BE2C (cell line): ENCODE results near the gene AP4B1.

ENCODE experiments used
- DNase-seq: peaks from one replicate; pipeline ENCODE4 v3.0.0-alpha.2; 2020
- H3K27me3 ChIP-seq: fragments of 250-450 bp; sonication (Bioruptor Pico); 2 replicates; pipeline ENCODE4 v1.5.1; 2020; ENCODE audit warnings: mild to moderate bottlenecking
- H3K36me3 ChIP-seq: fragments of 250-450 bp; sonication (Bioruptor Pico); 2 replicates; pipeline ENCODE4 v1.5.1; 2020; ENCODE audit warnings: mild to moderate bottlenecking
- H3K4me1 ChIP-seq: fragments of 250-450 bp; sonication (Bioruptor Pico); 2 replicates; pipeline ENCODE4 v1.5.1; 2020
- H3K4me3 ChIP-seq: 2 replicates; pipeline ENCODE4 v1.5.1; 2011; ENCODE audit warnings: low read depth, low read length
- H3K9me3 ChIP-seq: fragments of 250-450 bp; sonication (Bioruptor Pico); 2 replicates; pipeline ENCODE4 v1.5.1; 2020
- TF ChIP-seq, protein P1 (sequence below): IDR thresholded peaks from 2 replicates; pipeline ENCODE4 v1.5.1; 2012; ENCODE audit warnings: mild to moderate bottlenecking, low read depth, low read length

AP4B1 gene

DNA sequence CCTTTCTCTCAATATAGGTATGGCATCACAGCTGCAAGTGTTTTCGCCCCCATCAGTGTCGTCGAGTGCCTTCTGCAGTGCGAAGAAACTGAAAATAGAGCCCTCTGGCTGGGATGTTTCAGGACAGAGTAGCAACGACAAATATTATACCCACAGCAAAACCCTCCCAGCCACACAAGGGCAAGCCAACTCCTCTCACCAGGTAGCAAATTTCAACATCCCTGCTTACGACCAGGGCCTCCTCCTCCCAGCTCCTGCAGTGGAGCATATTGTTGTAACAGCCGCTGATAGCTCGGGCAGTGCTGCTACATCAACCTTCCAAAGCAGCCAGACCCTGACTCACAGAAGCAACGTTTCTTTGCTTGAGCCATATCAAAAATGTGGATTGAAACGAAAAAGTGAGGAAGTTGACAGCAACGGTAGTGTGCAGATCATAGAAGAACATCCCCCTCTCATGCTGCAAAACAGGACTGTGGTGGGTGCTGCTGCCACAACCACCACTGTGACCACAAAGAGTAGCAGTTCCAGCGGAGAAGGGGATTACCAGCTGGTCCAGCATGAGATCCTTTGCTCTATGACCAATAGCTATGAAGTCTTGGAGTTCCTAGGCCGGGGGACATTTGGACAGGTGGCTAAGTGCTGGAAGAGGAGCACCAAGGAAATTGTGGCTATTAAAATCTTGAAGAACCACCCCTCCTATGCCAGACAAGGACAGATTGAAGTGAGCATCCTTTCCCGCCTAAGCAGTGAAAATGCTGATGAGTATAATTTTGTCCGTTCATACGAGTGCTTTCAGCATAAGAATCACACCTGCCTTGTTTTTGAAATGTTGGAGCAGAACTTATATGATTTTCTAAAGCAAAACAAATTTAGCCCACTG lies 36.0 kb upstream of the AP4B1 start:
- no peaks in the 10 kb centered on the region for H3K4me1 ChIP-seq
- DNase-seq = no peak
- H3K36me3 ChIP-seq = peaks cover 30% of the 10 kb centered on the region
- no peaks in the 10 kb centered on the region for H3K27me3 ChIP-seq
- no peaks in the 10 kb centered on the region; the same call in 1 of the 2 replicates for H3K9me3 ChIP-seq
- H3K4me3 ChIP-seq = no peak overlapping the region
- TF ChIP-seq, protein P1, sequence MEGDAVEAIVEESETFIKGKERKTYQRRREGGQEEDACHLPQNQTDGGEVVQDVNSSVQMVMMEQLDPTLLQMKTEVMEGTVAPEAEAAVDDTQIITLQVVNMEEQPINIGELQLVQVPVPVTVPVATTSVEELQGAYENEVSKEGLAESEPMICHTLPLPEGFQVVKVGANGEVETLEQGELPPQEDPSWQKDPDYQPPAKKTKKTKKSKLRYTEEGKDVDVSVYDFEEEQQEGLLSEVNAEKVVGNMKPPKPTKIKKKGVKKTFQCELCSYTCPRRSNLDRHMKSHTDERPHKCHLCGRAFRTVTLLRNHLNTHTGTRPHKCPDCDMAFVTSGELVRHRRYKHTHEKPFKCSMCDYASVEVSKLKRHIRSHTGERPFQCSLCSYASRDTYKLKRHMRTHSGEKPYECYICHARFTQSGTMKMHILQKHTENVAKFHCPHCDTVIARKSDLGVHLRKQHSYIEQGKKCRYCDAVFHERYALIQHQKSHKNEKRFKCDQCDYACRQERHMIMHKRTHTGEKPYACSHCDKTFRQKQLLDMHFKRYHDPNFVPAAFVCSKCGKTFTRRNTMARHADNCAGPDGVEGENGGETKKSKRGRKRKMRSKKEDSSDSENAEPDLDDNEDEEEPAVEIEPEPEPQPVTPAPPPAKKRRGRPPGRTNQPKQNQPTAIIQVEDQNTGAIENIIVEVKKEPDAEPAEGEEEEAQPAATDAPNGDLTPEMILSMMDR = no peak

- DNase-seq = no peak
- no peaks in the 10 kb centered on the region for H3K4me1 ChIP-seq
- TF ChIP-seq, protein P1 = no peak
- H3K36me3 ChIP-seq = peaks cover 27% of the 10 kb centered on the region
- H3K9me3 ChIP-seq = no peaks in the 10 kb centered on the region; the same call in 1 of the 2 replicates
- no peaks in the 10 kb centered on the region for H3K27me3 ChIP-seq
- H3K4me3 ChIP-seq = no peak overlapping the region
These were observed 33.6 kb upstream of the AP4B1 start for GRCh38 chr1:113938192-113938591.

DNA sequence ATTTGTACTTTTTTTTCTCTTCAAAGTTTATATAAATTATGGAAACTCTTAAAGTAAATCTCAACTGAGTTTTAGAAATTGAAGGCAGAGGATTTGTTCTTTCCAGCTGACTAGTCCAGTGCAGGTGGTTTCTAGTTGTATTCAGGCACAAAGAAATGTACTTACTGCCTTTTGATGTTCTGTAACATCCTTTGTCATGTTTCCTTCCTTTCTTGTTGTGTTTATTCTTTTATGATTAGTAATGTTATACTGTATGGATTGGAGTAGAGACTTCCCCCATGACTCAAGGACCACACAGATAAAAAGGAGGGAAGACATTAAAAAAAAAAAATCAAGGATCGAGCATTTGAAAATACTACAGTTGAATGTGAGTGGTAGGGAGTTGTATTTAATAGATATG lies 32.5 kb upstream of the AP4B1 start:
- Histone ChIP-seq H3K36me3 (peaks cover 20% of the 10 kb centered on the region), H3K4me1 (0 out of 2 replicates have a peak, but pooled peaks cover 2% of the 10 kb centered on the region), H3K27me3 (no peaks in the 10 kb centered on the region), H3K4me3 (no peak overlapping the region), H3K9me3 (no peaks in the 10 kb centered on the region)
- TF ChIP-seq, protein P1 = no peak
- DNase-seq = no peak

DNA sequence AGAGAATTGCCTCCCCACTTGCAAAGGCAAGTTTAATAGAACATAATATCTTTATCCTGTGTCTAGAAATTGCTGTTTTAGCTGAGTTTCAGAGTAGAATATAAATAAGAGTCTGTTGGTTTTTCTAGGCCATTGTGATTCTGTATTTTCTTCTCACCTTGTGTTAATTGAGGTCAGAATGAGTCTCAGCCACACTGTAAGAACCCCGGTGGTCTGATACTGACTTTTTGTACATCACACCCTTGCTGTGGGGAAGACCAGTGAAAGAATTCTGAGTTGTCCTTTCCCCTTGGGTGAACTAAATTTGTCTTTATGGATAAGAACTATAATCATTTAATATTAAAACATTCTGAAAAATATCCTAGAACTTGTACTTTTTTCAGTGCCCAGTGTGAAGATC lies 31.4 kb upstream of the AP4B1 start:
- no peaks in the 10 kb centered on the region for H3K27me3 ChIP-seq

GRCh38 chr1:113935176-113935575 lies 30.6 kb upstream of the AP4B1 start:
- no peak overlapping the region for H3K4me3 ChIP-seq
- peaks cover 5% of the 10 kb centered on the region for H3K36me3 ChIP-seq
- H3K27me3 ChIP-seq = no peaks in the 10 kb centered on the region
- TF ChIP-seq, protein P1 = no peak
- no peak for DNase-seq
- no peaks in the 10 kb centered on the region for H3K9me3 ChIP-seq
- H3K4me1 ChIP-seq = 0 out of 2 replicates have a peak, but pooled peaks cover 2% of the 10 kb centered on the region

More for the DNA sequence above, 31.4 kb upstream of the AP4B1 start:
- peaks cover 11% of the 10 kb centered on the region for H3K36me3 ChIP-seq
- H3K4me3 ChIP-seq = no peak overlapping the region
- no peak for DNase-seq
- no peaks in the 10 kb centered on the region for H3K9me3 ChIP-seq
- TF ChIP-seq, protein P1 = no peak
- 0 out of 2 replicates have a peak, but pooled peaks cover 2% of the 10 kb centered on the region for H3K4me1 ChIP-seq

GRCh38 chr1:113934511-113935055 lies 30.0 kb upstream of the AP4B1 start:
- Histone ChIP-seq H3K9me3 (no peaks in the 10 kb centered on the region), H3K4me1 (0 out of 2 replicates have a peak, but pooled peaks cover 2% of the 10 kb centered on the region), H3K36me3 (0 out of 2 replicates have a peak, but pooled peaks cover 3% of the 10 kb centered on the region), H3K27me3 (no peaks in the 10 kb centered on the region), H3K4me3 (no peak overlapping the region)
- DNase-seq = no peak
- TF ChIP-seq, protein P1 = no peak
